Measurements from ENCODE around the gene CFI. TPM values are rescaled to one million over a fixed set of nuclear protein-coding genes. Genes with fewer than 3 reads are reported as not detected.

The CFI gene
- total RNA-seq, 1 donor from 2014 or later: not detected

DNA sequence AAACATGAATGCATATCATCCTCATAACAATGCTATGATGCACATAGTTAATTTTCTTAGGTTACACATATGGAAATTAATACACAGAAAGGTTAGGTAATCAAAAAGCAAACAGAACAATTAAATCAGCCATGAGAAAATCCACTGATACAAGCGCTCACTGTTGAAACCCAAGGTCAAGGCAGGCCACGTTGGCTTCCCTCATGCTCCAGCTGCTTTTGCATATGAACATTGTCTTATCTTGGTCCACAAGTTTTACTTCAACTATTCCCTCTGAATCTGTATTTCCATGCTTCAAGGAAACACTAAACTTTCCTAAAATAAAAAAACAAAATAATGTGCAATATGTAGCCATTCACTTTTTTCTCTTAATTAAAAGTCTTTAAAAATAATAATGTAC, 37.4 kb downstream of the CFI start:
- DNase-seq (ENCODE audit: extremely low spot score, unreplicated experiment): no peak
- H3K4me1 Mint-ChIP-seq (ENCODE audit: unreplicated experiment): no peaks in the 10 kb centered on the region
- TF ChIP-seq, protein P1, sequence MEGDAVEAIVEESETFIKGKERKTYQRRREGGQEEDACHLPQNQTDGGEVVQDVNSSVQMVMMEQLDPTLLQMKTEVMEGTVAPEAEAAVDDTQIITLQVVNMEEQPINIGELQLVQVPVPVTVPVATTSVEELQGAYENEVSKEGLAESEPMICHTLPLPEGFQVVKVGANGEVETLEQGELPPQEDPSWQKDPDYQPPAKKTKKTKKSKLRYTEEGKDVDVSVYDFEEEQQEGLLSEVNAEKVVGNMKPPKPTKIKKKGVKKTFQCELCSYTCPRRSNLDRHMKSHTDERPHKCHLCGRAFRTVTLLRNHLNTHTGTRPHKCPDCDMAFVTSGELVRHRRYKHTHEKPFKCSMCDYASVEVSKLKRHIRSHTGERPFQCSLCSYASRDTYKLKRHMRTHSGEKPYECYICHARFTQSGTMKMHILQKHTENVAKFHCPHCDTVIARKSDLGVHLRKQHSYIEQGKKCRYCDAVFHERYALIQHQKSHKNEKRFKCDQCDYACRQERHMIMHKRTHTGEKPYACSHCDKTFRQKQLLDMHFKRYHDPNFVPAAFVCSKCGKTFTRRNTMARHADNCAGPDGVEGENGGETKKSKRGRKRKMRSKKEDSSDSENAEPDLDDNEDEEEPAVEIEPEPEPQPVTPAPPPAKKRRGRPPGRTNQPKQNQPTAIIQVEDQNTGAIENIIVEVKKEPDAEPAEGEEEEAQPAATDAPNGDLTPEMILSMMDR (IDR thresholded peaks at IDR 0.05): no peak
- no peaks in the 10 kb centered on the region for H3K9me3 Mint-ChIP-seq (ENCODE audit: unreplicated experiment)
- no peaks in the 10 kb centered on the region for H3K36me3 Mint-ChIP-seq (ENCODE audit: unreplicated experiment)
- peaks cover 19% of the 10 kb centered on the region for H3K27me3 Mint-ChIP-seq (ENCODE audit: unreplicated experiment)
- no peak overlapping the region for H3K4me3 Mint-ChIP-seq (ENCODE audit: unreplicated experiment)
- H3K27ac Mint-ChIP-seq (ENCODE audit: unreplicated experiment): no peak overlapping the region

DNA sequence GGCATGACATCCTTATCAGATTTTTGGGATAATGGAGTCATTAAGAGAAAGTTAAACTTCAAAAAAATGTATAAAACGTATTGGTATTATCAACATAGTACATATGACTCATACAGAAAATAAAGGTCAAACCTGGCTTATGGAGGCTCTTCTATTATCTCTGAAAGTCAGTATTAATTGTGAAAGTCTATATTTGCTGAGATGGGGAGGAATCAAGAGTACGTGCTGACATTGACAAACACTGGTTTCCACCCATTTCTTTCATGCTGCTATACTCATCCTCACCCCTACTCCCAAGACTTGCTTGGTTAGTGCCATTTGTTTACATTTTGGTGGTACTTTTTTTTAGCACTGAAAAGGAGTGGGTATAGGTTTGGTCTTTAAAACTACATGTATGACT, 41.1 kb downstream of the CFI start:
- H3K4me1 Mint-ChIP-seq (ENCODE audit: unreplicated experiment): no peaks in the 10 kb centered on the region
- TF ChIP-seq, protein P1 (IDR thresholded peaks at IDR 0.05): no peak
- H3K27ac Mint-ChIP-seq (ENCODE audit: unreplicated experiment): no peak overlapping the region
- H3K27me3 Mint-ChIP-seq (ENCODE audit: unreplicated experiment): peaks cover 20% of the 10 kb centered on the region
- H3K9me3 Mint-ChIP-seq (ENCODE audit: unreplicated experiment): no peaks in the 10 kb centered on the region
- no peaks in the 10 kb centered on the region for H3K36me3 Mint-ChIP-seq (ENCODE audit: unreplicated experiment)
- H3K4me3 Mint-ChIP-seq (ENCODE audit: unreplicated experiment): no peak overlapping the region
- DNase-seq (ENCODE audit: extremely low spot score, unreplicated experiment): no peak

DNA sequence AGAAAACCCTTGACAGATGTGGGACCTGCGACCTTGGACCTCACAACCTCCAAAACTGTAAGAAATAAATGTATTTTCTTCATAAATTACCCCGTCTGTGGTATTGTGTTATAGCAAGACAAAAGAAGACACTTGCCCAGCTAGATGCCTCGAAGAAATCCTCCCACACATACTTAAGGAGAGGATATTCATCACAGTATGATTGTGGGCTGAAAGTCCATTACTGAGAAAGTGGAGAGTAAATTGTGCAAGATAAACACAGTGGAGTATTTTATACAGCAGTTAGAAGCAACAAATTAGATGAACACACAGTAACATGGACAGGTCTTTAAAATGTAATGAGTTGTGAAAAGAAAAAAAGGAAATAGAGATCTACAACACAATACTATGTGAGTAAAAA, 46.1 kb downstream of the CFI start:
- no peak overlapping the region for H3K4me3 Mint-ChIP-seq (ENCODE audit: unreplicated experiment)
- no peak for DNase-seq (ENCODE audit: extremely low spot score, unreplicated experiment)
- no peaks in the 10 kb centered on the region for H3K4me1 Mint-ChIP-seq (ENCODE audit: unreplicated experiment)
- H3K27ac Mint-ChIP-seq (ENCODE audit: unreplicated experiment): no peak overlapping the region
- H3K27me3 Mint-ChIP-seq (ENCODE audit: unreplicated experiment): peaks cover 23% of the 10 kb centered on the region
- TF ChIP-seq, protein P1 (IDR thresholded peaks at IDR 0.05): no peak
- H3K9me3 Mint-ChIP-seq (ENCODE audit: unreplicated experiment): no peaks in the 10 kb centered on the region
- H3K36me3 Mint-ChIP-seq (ENCODE audit: unreplicated experiment): no peaks in the 10 kb centered on the region

DNA sequence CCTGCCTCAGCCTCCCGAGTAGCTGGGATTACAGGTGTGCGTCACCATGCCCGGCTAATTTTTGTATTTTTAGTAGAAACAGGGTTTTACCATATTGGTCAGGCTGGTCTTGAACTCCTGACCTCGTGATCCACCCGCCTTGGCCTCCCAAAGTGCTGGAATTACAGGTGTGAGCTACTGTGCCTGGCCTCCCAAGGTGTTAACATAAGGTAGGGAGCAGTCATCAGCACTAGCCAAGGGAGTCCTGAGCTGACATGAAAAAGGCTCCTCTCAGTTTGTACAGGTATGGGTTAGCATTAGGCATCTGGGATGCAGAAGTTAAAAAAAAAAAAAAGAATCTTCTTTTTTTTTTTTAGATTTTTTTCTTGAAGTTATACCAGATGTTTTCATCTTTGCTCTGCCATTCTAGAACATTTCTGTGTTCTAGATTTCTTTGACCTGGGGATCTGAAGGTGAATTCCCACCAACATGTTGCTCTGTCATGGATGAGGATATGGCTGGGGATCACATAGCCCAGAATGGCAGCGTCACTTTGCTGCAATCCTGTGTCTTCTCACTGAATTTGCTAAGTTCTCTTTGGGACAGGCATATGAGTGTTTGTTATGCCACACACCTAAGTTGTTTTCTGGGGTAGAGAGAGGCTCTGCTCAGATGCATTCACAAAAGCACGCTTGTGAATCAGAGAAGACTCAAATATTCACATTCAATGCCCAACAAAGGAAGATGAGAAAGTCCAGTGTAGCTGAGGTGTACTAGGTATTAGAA, 47.5 kb downstream of the CFI start:
- no peaks in the 10 kb centered on the region for H3K9me3 Mint-ChIP-seq (ENCODE audit: unreplicated experiment)
- H3K27me3 Mint-ChIP-seq (ENCODE audit: unreplicated experiment): peaks cover 17% of the 10 kb centered on the region
- DNase-seq (ENCODE audit: extremely low spot score, unreplicated experiment): no peak
- TF ChIP-seq, protein P1 (IDR thresholded peaks at IDR 0.05): no peak
- H3K36me3 Mint-ChIP-seq (ENCODE audit: unreplicated experiment): no peaks in the 10 kb centered on the region
- H3K4me1 Mint-ChIP-seq (ENCODE audit: unreplicated experiment): no peaks in the 10 kb centered on the region
- H3K4me3 Mint-ChIP-seq (ENCODE audit: unreplicated experiment): no peak overlapping the region
- no peak overlapping the region for H3K27ac Mint-ChIP-seq (ENCODE audit: unreplicated experiment)

DNA sequence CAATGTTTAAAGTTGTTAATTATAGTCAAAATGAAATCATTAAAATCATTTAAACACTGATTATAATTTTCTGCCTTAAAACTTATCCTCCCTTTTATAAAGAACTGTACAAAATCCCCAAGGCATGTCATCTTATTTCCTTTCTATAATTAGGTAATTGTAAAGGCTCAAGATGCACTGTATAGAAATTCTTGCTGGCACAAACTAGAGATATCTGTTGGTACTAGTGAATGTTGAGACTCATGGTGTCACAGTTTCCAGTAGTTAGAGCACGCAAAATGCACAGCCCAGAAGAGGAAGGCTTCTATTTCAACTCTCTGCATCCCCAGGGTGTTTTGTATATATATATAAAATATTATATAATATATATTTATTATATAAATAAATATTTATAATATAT, 49.3 kb downstream of the CFI start:
- no peak for DNase-seq (ENCODE audit: extremely low spot score, unreplicated experiment)
- Mint-ChIP-seq H3K27me3 (ENCODE audit: unreplicated experiment) (peaks cover 17% of the 10 kb centered on the region), H3K9me3 (ENCODE audit: unreplicated experiment) (no peaks in the 10 kb centered on the region), H3K4me1 (ENCODE audit: unreplicated experiment) (no peaks in the 10 kb centered on the region), H3K36me3 (ENCODE audit: unreplicated experiment) (no peaks in the 10 kb centered on the region), H3K4me3 (ENCODE audit: unreplicated experiment) (no peak overlapping the region), H3K27ac (ENCODE audit: unreplicated experiment) (no peak overlapping the region)
- TF ChIP-seq, protein P1 (IDR thresholded peaks at IDR 0.05): no peak

All from osteocyte (in vitro differentiated cells).